H7 (cell line): ENCODE measurements around the gene C5. TPM values are rescaled to one million over a fixed set of nuclear protein-coding genes. Genes with fewer than 3 reads are reported as not detected.

Experiments
- DNase-seq: peaks from one replicate; pipeline ENCODE4 v3.0.0; 2012
- H3K27me3 ChIP-seq: 2 replicates; pipeline ENCODE4 v1.6.0; 2011; ENCODE audit warnings: mild to moderate bottlenecking, low read length; ENCODE audit not compliant: control insufficient read depth, insufficient read depth
- H3K36me3 ChIP-seq: replicated peaks from 2 replicates; pipeline ENCODE4 v1.5.1; 2011; ENCODE audit warnings: low read length; ENCODE audit not compliant: control insufficient read depth, insufficient read depth
- H3K4me3 ChIP-seq: 2 replicates; pipeline ENCODE4 v1.5.1; 2011; ENCODE audit warnings: low read depth, mild to moderate bottlenecking, control low read depth, low read length, moderate library complexity; ENCODE audit not compliant: insufficient read depth
- total RNA-seq: library from RNA; depleted of rRNA; stranded (reverse); fragments of >200 nt; shearing (Covaris generic); gene quantifications from 2 replicates; pipeline ENCODE4 v1.2.3, GENCODE V29; 2014

C5 gene
- total RNA-seq, 1 experiment from 2014 or later: 1.0 TPM

- no peak overlapping the region for H3K4me3 ChIP-seq
- DNase-seq: no peak
- no peaks in the 10 kb centered on the region for H3K36me3 ChIP-seq
- H3K27me3 ChIP-seq: no peaks in the 10 kb centered on the region
These were observed 135.1 kb downstream of the C5 start for GRCh38 chr9:120914953-120915352.

GRCh38 chr9:120914396-120914795 lies 135.7 kb downstream of the C5 start:
- no peak for DNase-seq
- Histone ChIP-seq H3K36me3 (no peaks in the 10 kb centered on the region), H3K4me3 (no peak overlapping the region), H3K27me3 (no peaks in the 10 kb centered on the region)

GRCh38 chr9:120913647-120914264 lies 136.3 kb downstream of the C5 start:
- Histone ChIP-seq H3K36me3 (no peaks in the 10 kb centered on the region), H3K27me3 (no peaks in the 10 kb centered on the region), H3K4me3 (no peak overlapping the region)
- DNase-seq: peak; percentile 81

GRCh38 chr9:120912958-120913646 lies 137.0 kb downstream of the C5 start:
- H3K27me3 ChIP-seq: no peaks in the 10 kb centered on the region
- H3K4me3 ChIP-seq: no peak overlapping the region
- DNase-seq: no peak
- H3K36me3 ChIP-seq: no peaks in the 10 kb centered on the region

DNA sequence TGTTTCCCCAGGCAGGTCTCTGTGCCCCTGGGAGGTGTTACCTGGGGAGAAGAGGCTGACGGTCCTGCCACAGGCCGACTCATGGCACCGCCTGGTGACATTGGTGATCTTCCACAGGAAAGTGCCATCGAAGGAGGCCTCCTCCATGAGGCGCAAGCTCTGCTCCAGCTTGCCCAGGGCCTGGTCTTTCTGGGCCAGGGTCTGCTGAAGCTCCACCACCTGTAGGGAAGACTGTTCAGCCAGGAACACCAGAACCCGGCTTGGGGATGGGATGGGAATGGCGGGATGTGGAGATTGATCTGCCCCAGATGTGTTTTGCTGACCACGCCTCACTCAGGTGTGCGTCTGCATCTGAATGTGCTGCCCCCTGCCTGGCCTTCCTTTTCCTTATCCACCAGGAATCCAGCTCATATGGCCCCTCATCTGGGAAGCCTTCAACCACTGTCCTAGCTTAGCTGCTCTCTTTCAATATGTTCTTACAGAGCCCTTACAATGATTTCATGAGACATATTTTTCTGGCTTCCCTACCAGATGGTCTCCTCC lies 138.7 kb downstream of the C5 start:
- DNase-seq: peak; percentile 70
- H3K27me3 ChIP-seq: no peaks in the 10 kb centered on the region
- H3K4me3 ChIP-seq: no peak overlapping the region
- no peaks in the 10 kb centered on the region for H3K36me3 ChIP-seq

DNA sequence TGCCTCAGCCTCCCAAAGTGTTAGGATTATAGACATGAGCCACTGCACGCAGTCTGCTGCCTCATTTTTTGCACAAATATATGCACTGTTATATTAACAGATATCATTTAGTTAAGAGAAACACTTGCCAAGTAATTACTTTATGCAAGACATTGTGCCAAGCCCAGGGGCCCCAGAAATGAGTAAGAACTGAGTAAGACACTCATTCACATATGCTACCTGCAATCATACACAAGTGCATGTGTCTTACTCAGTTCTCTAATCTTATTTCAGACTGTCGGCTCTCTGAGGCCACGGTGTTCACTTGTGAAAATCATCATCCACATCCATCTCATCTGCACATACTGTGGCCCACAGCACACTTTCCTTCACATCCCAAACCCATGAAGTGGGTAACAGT lies 139.4 kb downstream of the C5 start:
- Histone ChIP-seq H3K36me3 (no peaks in the 10 kb centered on the region), H3K4me3 (no peak overlapping the region), H3K27me3 (no peaks in the 10 kb centered on the region)
- DNase-seq: no peak

GRCh38 chr9:120909904-120910303 lies 140.2 kb downstream of the C5 start:
- no peak overlapping the region for H3K4me3 ChIP-seq
- H3K36me3 ChIP-seq: no peaks in the 10 kb centered on the region
- H3K27me3 ChIP-seq: no peaks in the 10 kb centered on the region
- DNase-seq: no peak

DNA sequence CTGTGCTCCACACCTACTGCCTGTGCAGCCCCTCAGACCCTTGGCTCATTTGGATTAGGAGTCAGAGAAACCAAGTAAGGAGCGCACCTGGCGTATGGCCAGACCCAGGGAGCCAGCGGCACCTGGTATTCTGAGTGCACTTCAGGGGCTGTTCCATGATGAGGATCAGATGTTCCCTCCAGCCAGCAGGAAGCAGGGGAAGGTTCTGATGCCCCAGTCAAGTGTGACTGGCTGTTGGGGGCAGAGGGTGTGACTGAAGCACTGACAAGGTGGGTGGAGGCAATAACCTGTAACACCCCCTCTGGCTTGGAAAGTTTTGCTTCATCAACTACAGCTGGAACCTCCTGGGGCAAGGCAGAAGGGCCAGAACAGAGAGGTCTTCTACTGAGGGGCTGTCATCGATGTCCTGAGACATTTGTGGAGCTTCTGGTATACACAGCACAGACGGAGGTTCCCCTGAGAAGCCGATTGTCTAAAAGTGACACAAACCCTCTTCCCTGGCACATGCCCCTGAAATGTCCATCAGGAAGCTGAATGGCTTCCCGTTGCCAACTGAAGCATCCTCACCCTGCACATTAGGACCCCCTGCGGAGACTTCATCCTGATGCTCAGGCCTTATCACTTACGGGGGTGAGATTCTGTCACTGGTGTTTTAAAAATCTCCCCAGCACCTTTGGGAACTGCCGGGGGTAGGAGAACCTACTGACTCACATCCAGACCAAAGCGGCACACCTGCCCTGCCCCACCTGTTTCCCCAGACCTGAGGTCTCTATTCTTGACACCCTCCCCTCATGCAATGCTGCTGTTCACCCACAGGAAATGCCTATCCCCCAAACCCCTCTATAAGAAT lies 144.5 kb downstream of the C5 start:
- Histone ChIP-seq H3K4me3 (no peak overlapping the region), H3K27me3 (no peaks in the 10 kb centered on the region), H3K36me3 (no peaks in the 10 kb centered on the region)
- no peak for DNase-seq

DNA sequence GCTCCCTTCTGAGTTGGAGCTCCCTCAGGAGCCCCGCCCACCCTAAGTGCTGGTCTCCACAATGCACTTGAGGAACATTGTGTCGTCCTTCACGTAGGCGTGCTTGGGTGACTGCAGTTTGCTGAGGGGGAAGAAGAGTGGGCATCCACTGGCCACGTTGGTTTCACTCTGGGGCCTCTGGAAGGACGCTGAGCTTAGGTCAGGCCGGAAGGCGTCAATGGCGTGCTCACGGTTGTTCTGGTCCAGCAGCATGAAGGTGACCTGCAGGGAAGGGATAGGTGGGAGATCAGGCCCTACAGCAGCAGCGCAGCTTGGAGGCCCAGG lies 145.1 kb downstream of the C5 start:
- no peak overlapping the region for H3K4me3 ChIP-seq
- H3K27me3 ChIP-seq: no peaks in the 10 kb centered on the region
- DNase-seq: no peak
- no peaks in the 10 kb centered on the region for H3K36me3 ChIP-seq

DNA sequence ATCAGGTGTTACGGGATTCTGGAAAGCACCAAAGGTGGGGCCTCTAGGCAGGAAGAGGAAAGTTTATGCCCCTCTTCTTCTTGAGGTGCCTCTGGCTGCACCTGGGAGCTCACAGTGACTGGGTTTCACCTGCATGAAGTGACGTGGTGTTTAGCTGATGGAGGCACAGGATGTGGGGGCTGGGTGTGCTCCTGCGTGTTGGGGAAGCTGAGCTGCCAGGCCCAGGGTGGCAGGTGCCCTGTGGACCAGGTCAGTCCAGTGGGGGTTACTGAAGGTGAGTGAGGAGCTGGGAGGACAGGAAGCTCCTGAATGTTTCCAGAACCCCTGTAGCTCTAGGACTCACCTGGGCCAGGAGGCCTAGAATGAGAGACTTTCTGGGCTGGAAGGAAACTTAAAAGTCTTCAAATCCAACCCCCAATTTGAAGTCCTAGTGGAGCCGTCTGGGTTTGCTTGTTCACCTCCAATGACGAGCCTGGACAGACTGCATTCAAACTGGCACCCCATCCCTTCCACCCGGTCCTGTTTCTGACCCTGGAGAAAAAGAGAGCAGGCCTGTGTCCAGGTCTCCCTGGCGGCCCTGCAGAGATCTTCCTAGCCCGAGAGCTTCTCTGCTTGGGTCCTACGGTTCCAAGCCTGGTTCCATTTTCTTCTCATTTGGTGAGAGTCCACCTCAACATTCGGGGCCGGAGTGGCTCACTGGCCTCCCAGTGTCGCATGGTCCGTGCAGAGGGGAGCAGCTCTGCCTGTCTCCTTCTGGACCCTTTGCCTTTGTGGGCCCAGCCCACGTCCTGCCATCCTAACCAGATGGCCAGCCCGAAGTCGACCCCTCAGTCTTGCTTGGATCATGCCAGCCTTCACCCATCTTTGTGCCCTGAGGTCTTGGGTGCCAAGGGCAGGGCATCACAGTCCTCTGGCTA lies 145.8 kb downstream of the C5 start:
- no peak for DNase-seq
- Histone ChIP-seq H3K27me3 (no peaks in the 10 kb centered on the region), H3K4me3 (no peak overlapping the region), H3K36me3 (no peaks in the 10 kb centered on the region)

- no peaks in the 10 kb centered on the region for H3K36me3 ChIP-seq
These were observed 147.2 kb downstream of the C5 start for GRCh38 chr9:120902569-120903535.

More at GRCh38 chr9:120902569-120903535, 147.2 kb downstream of the C5 start:
- no peak for DNase-seq
- no peak overlapping the region for H3K4me3 ChIP-seq
- no peaks in the 10 kb centered on the region for H3K27me3 ChIP-seq
